Measurements from ENCODE around the gene MTERF4.

- TF ChIP-seq CTCF (IDR thresholded peaks at IDR 0.05; ENCODE audit: low read length) (no peak), EZH2phosphoT487 (IDR thresholded peaks at IDR 0.05; ENCODE audit: low read length) (no peak)
These were observed 27.2 kb upstream of the MTERF4 start for GRCh38 chr2:241129086-241129871.

Measured in MM.1S (cell line).